Kidney epithelial cell (primary cell): Measurements from ENCODE around the gene MUSTN1. TPM values are rescaled to one million over a fixed set of nuclear protein-coding genes. Genes with fewer than 3 reads are reported as not detected.

Source experiments
- DNase-seq: peaks from one replicate; pipeline ENCODE4 v3.0.0-alpha.2; 2010; ENCODE audit warnings: low read depth
- H3K27me3 ChIP-seq: 2 replicates; pipeline ENCODE4 v1.6.0; 2011; ENCODE audit warnings: low read length; ENCODE audit not compliant: control insufficient read depth, insufficient read depth
- H3K36me3 ChIP-seq: 2 replicates; pipeline ENCODE4 v1.5.1; 2011; ENCODE audit warnings: low read length; ENCODE audit not compliant: control insufficient read depth, insufficient read depth
- H3K4me3 ChIP-seq: 2 replicates; pipeline ENCODE4 v1.5.1; 2011; ENCODE audit warnings: low read depth, mild to moderate bottlenecking, control low read depth, low read length
- CTCF ChIP-seq: IDR thresholded peaks from 2 replicates; pipeline ENCODE4 v1.5.1; 2011; ENCODE audit warnings: mild to moderate bottlenecking, moderate library complexity, low read length, control low read depth, inconsistent platforms; ENCODE audit not compliant: insufficient read depth, poor library complexity, severe bottlenecking
- total RNA-seq: library from RNA; depleted of rRNA; stranded (reverse); fragments of >200 nt; gene quantifications from 2 replicates; pipeline ENCODE4 v1.2.3, GENCODE V29; 2015

Gene MUSTN1
- total RNA-seq, 1 donor from 2014 or later: not detected

GRCh38 chr3:52789746-52790040, 45.1 kb downstream of the MUSTN1 start:
- H3K4me3 ChIP-seq: no peak overlapping the region
- H3K27me3 ChIP-seq: peaks cover 5% of the 10 kb centered on the region
- no peak for TF ChIP-seq CTCF
- DNase-seq: no peak
- no peaks in the 10 kb centered on the region for H3K36me3 ChIP-seq

- no peak for TF ChIP-seq CTCF
- H3K4me3 ChIP-seq: no peak overlapping the region
- no peaks in the 10 kb centered on the region for H3K36me3 ChIP-seq
- peaks cover 5% of the 10 kb centered on the region for H3K27me3 ChIP-seq
- no peak for DNase-seq
These were observed 45.7 kb downstream of the MUSTN1 start for GRCh38 chr3:52788890-52789745.

GRCh38 chr3:52787672-52788625, 46.9 kb downstream of the MUSTN1 start:
- DNase-seq: no peak
- TF ChIP-seq CTCF: no peak
- no peaks in the 10 kb centered on the region for H3K36me3 ChIP-seq
- no peak overlapping the region for H3K4me3 ChIP-seq
- H3K27me3 ChIP-seq: peaks cover 6% of the 10 kb centered on the region

- no peak overlapping the region for H3K4me3 ChIP-seq
- H3K36me3 ChIP-seq: no peaks in the 10 kb centered on the region
- no peak for TF ChIP-seq CTCF
- H3K27me3 ChIP-seq: peaks cover 7% of the 10 kb centered on the region
- no peak for DNase-seq
These were observed 47.6 kb downstream of the MUSTN1 start for GRCh38 chr3:52787246-52787645.

- H3K27me3 ChIP-seq: peaks cover 11% of the 10 kb centered on the region
- no peak overlapping the region for H3K4me3 ChIP-seq
- DNase-seq: no peak
- H3K36me3 ChIP-seq: no peaks in the 10 kb centered on the region
- no peak for TF ChIP-seq CTCF
These were observed 48.2 kb downstream of the MUSTN1 start for GRCh38 chr3:52786330-52787215.
